Measurements from ENCODE around the gene BTC. TPM values are rescaled to one million over a fixed set of nuclear protein-coding genes. Genes with fewer than 3 reads are reported as not detected.

Gene BTC
- total and polyA plus RNA-seq, 2 of the 13 experiments (the other 11 are each of a cell fraction or from before 2014, with no cell fraction given): not detected

GRCh38 chr4:74716436-74716765 is 77.9 kb downstream of the BTC start:
- Histone ChIP-seq H3K79me2 (ENCODE audit: insufficient read depth, low read length) (no peaks in the 10 kb centered on the region), H3K27ac (ENCODE audit: extremely low read length, insufficient read depth, low read length) (no peak overlapping the region), H3K4me3 (replicated peaks in 1 of 3; ENCODE audit: insufficient read depth in 1 of 3, low read depth in 2 of 3, low read length in 3 of 3) (no peak overlapping the region), H2AFZ (ENCODE audit: low read length) (no peak overlapping the region), H3K27me3 (ENCODE audit: control insufficient read depth in 1 of 2, insufficient read depth in 2 of 2, low read length in 2 of 2) (no peaks in the 10 kb centered on the region), H3K4me2 (ENCODE audit: low read depth, low read length) (no peak overlapping the region), H3K36me3 (replicated peaks in 1 of 2; ENCODE audit: control insufficient read depth in 1 of 2, insufficient read depth in 2 of 2, low read length in 2 of 2) (no peaks in the 10 kb centered on the region), H3K9me3 (ENCODE audit: low read length) (0 out of 2 replicates have a peak, but pooled peaks cover 7% of the 10 kb centered on the region), H4K20me1 (ENCODE audit: insufficient read depth, low read length) (no peaks in the 10 kb centered on the region), H3K9ac (ENCODE audit: insufficient read depth, low read depth, low read length) (no peak overlapping the region), H3K4me1 (ENCODE audit: insufficient read depth, low read length) (no peaks in the 10 kb centered on the region)
- in situ Hi-C loops (cut with HindIII; ENCODE audit: extremely low pct_ligation_motif_present, low pct_unique_long_range_greater_than_20kb) (no loop called here), intact Hi-C loops (cut with micrococcal nuclease; ENCODE audit: unreplicated experiment) (no loop called here)
- FAIRE-seq: no peak
- TF ChIP-seq POLR2AphosphoS2 (IDR thresholded peaks at IDR 0.05; ENCODE audit: low read depth, low read length): no peak
- no peak for TF ChIP-seq ZNF44 (CRISPR knock-in tag; IDR thresholded peaks at IDR 0.05)
- no peak for TF ChIP-seq SMARCE1 (IDR thresholded peaks at IDR 0.05; ENCODE audit: borderline replicate concordance)
- no peak for TF ChIP-seq ZNF737 (CRISPR knock-in tag; IDR thresholded peaks at IDR 0.05; ENCODE audit: borderline replicate concordance)
- TF ChIP-seq ZNF275 (CRISPR knock-in tag; IDR thresholded peaks at IDR 0.05; ENCODE audit: borderline replicate concordance): no peak
- TF ChIP-seq NFRKB (IDR thresholded peaks at IDR 0.05): no peak
- no peak for TF ChIP-seq PCBP2 (optimal IDR thresholded peaks at IDR 0.05; ENCODE audit: low read depth, low read length, poor library complexity, severe bottlenecking)
- no peak for TF ChIP-seq ZSCAN22 (CRISPR knock-in tag; IDR thresholded peaks at IDR 0.05)
- no peak for TF ChIP-seq PLRG1 (conservative IDR thresholded peaks at IDR 0.05)
- no peak for TF ChIP-seq NONO (IDR thresholded peaks at IDR 0.05)
- TF ChIP-seq NONO (CRISPR knock-in tag; conservative IDR thresholded peaks at IDR 0.05): no peak
- no peak for TF ChIP-seq GABPB1 (CRISPR knock-in tag; IDR thresholded peaks at IDR 0.05)
- TF ChIP-seq MNT (IDR thresholded peaks at IDR 0.05): no peak
- no peak for TF ChIP-seq ISL2 (CRISPR knock-in tag; IDR thresholded peaks at IDR 0.05)
- TF ChIP-seq NFKB2 (CRISPR knock-in tag; IDR thresholded peaks at IDR 0.05; ENCODE audit: borderline replicate concordance): no peak
- TF ChIP-seq GLMP (CRISPR knock-in tag; IDR thresholded peaks at IDR 0.05; ENCODE audit: borderline replicate concordance): no peak
- TF ChIP-seq ZNF256 (CRISPR knock-in tag; conservative IDR thresholded peaks at IDR 0.05): no peak
- no peak for TF ChIP-seq CHCHD3 (CRISPR knock-in tag; IDR thresholded peaks at IDR 0.05)
- no TSS peak for BruUV-seq (replicated peaks)
- ChIA-PET CTCF (ENCODE audit: low intra/inter-chr PET ratio, low total read pairs) (no interaction called here), POLR2A (no interaction called here)
- 0% methylated on average over 1 of the region's 1 CpG for WGBS (ENCODE audit: low lambda C conversion rate)
- no peak for ATAC-seq
- DNase-seq (ENCODE audit: low spot score): no peak
